HepG2 (cell line): Measurements from ENCODE around the gene CCT3. TPM values are rescaled to one million over a fixed set of nuclear protein-coding genes. Genes with fewer than 3 reads are reported as not detected.
A peak's percentile ranks its signal among the peaks of the same experiment; 100 is the strongest.

Source experiments
- ATAC-seq: fragments of 200-7000 bp; cut with Tn5 transposase; 3 replicates; pipeline ENCODE4 v1.9.1; 2020; ENCODE audit warnings: mild to moderate bottlenecking, moderate library complexity
- BruUV-seq: library from RNA; stranded (reverse); fragments of 400-500 nt; replicated peaks from 2 replicates; lab custom pipeline; 2021; lab: Mats Ljungman, UMichigan
- CTCF ChIA-PET: fragments of 300-600 bp; formaldehyde crosslinking; extraction: SDS; loops from one replicate; lab custom pipeline; 2021; ENCODE audit warnings: low total read pairs, inconsistent platforms, low intra/inter-chr PET ratio; lab: Yijun Ruan, JAX
- POLR2A ChIA-PET: fragments of 350-600 bp; sonication (Branson Sonifier 250); formaldehyde crosslinking; loops from one replicate; lab custom pipeline; 2020; ENCODE audit warnings: antibody characterized with exemption, inconsistent platforms; lab: Yijun Ruan, JAX
- DNase-seq: peaks from one replicate; pipeline ENCODE4 v3.0.0-alpha.2; 2015; ENCODE audit warnings: low spot score
- FAIRE-seq: peaks from 3 replicates; lab custom pipeline; 2011; peaks lifted over from hg19 to GRCh38; lab: Jason Lieb, UNC
- H2AFZ ChIP-seq: one replicate; pipeline ENCODE4 v1.6.1; 2011; ENCODE audit warnings: low read length, inconsistent platforms
- H3K27ac ChIP-seq: fragments of 300-600 bp; 3 replicates; pipeline ENCODE4 v1.8.0; 2011; ENCODE audit warnings: mixed run types, mild to moderate bottlenecking, mixed read lengths, low read length, inconsistent platforms; ENCODE audit not compliant: insufficient read depth; ENCODE audit errors: extremely low read length
- H3K27me3 ChIP-seq, 2 experiments: fragments of 200-600 bp in 1 of 2; 2 replicates in 1 of 2; 3 replicates in 1 of 2; pipeline versions ENCODE4 v1.6.0 to v1.8.0; 2011; ENCODE audit warnings: low read length in 2 of 2, mild to moderate bottlenecking in 2 of 2, moderate library complexity in 2 of 2, inconsistent platforms in 1 of 2; ENCODE audit not compliant: insufficient read depth in 2 of 2, control insufficient read depth in 1 of 2
- H3K36me3 ChIP-seq, 2 experiments: fragments of 200-600 bp in 1 of 2; replicated peaks in 1 of 2; 2 replicates in 1 of 2; 3 replicates in 1 of 2; pipeline versions ENCODE4 v1.5.1 to v1.8.0; 2011; ENCODE audit warnings: low read length in 2 of 2, inconsistent platforms in 1 of 2; ENCODE audit not compliant: insufficient read depth in 2 of 2, control insufficient read depth in 1 of 2
- H3K4me1 ChIP-seq: 2 replicates; pipeline ENCODE4 v1.5.1; 2012; ENCODE audit warnings: low read length, inconsistent platforms; ENCODE audit not compliant: insufficient read depth
- H3K4me2 ChIP-seq: 2 replicates; pipeline ENCODE4 v1.6.0; 2011; ENCODE audit warnings: low read depth, low read length, inconsistent platforms
- H3K4me3 ChIP-seq, 3 experiments: fragments of 200-600 bp in 1 of 3; sonication (generic), shearing (Covaris generic) in 1 of 3; replicated peaks in 1 of 3; 2 replicates each; pipeline ENCODE4 v1.5.1; 2011 to 2016; ENCODE audit warnings: low read length in 3 of 3, inconsistent platforms in 2 of 3, low read depth in 2 of 3, mild to moderate bottlenecking in 2 of 3, control low read depth in 1 of 3, mixed read lengths in 1 of 3; ENCODE audit not compliant: insufficient read depth in 1 of 3
- H3K79me2 ChIP-seq: one replicate; pipeline ENCODE4 v1.6.1; 2011; ENCODE audit warnings: low read length, inconsistent platforms; ENCODE audit not compliant: insufficient read depth
- H3K9ac ChIP-seq: 2 replicates; pipeline ENCODE4 v1.6.0; 2011; ENCODE audit warnings: mild to moderate bottlenecking, low read depth, low read length, inconsistent platforms; ENCODE audit not compliant: insufficient read depth
- H3K9me3 ChIP-seq: 2 replicates; pipeline ENCODE4 v1.5.1; 2012; ENCODE audit warnings: mild to moderate bottlenecking, low read length
- H4K20me1 ChIP-seq: 2 replicates; pipeline ENCODE4 v1.6.0; 2011; ENCODE audit warnings: inconsistent platforms, mild to moderate bottlenecking, low read length, moderate library complexity; ENCODE audit not compliant: insufficient read depth
- HNRNPL ChIP-seq: fragments of 200-400 bp; formaldehyde crosslinking; IDR thresholded peaks from 2 replicates; pipeline ENCODE4 v1.6.1; 2017; ENCODE audit warnings: mild to moderate bottlenecking, low read depth, low read length
- HNRNPLL ChIP-seq: fragments of 200-400 bp; formaldehyde crosslinking; IDR thresholded peaks from 2 replicates; pipeline ENCODE4 v1.6.1; 2017; ENCODE audit warnings: mild to moderate bottlenecking, low read depth, low read length; ENCODE audit not compliant: poor library complexity, severe bottlenecking
- IRF1 ChIP-seq: sonication (generic); formaldehyde crosslinking; IDR thresholded peaks from 2 replicates; pipeline ENCODE4 v1.4.0; 2020; ENCODE audit warnings: low read depth, mild to moderate bottlenecking, missing genetic modification reagents
- KAT7 ChIP-seq: IDR thresholded peaks from 2 replicates; pipeline ENCODE4 v1.6.1; 2018; ENCODE audit warnings: borderline replicate concordance, missing compliant biosample characterization
- POLR2A ChIP-seq, 2 experiments: IDR thresholded peaks; 2 replicates each; pipeline ENCODE4 v1.6.1; 2011; ENCODE audit warnings: low read depth in 2 of 2, low read length in 2 of 2, mild to moderate bottlenecking in 1 of 2, moderate library complexity in 1 of 2; ENCODE audit not compliant: insufficient read depth in 1 of 2
- RBAK ChIP-seq: sonication (generic); formaldehyde crosslinking; IDR thresholded peaks from 2 replicates; pipeline ENCODE4 v1.5.1; 2020; ENCODE audit warnings: mild to moderate bottlenecking, missing genetic modification reagents
- RBM22 ChIP-seq: fragments of 200-400 bp; formaldehyde crosslinking; optimal IDR thresholded peaks from 2 replicates; pipeline ENCODE3; 2017; ENCODE audit warnings: mild to moderate bottlenecking, low read length, moderate library complexity
- SRY ChIP-seq: sonication (generic); formaldehyde crosslinking; IDR thresholded peaks from 2 replicates; pipeline ENCODE4 v1.8.0; 2022; ENCODE audit warnings: mild to moderate bottlenecking, missing genetic modification reagents
- ZNF180 ChIP-seq: sonication (generic); formaldehyde crosslinking; IDR thresholded peaks from 2 replicates; pipeline ENCODE4 v1.4.0; 2020; ENCODE audit warnings: low read depth, missing genetic modification reagents, borderline replicate concordance
- ZNF20 ChIP-seq: sonication (generic); formaldehyde crosslinking; IDR thresholded peaks from 2 replicates; pipeline ENCODE4 v1.4.0; 2020; ENCODE audit warnings: mild to moderate bottlenecking, moderate library complexity, missing genetic modification reagents
- ZNF292 ChIP-seq: sonication (generic); formaldehyde crosslinking; IDR thresholded peaks from 2 replicates; pipeline ENCODE4 v1.8.1; 2022; ENCODE audit warnings: mild to moderate bottlenecking, low read depth, missing genetic modification reagents, borderline replicate concordance
- WGBS: methylation state at CpG from one replicate; pipeline ENCODE4 v1.1.6; 2017; ENCODE audit warnings: low lambda C conversion rate; 5-methylcytosine and 5-hydroxymethylcytosine counted together
- in situ Hi-C: cut with HindIII; loops from 2 replicates; pipeline ENCODE4 v1.10.0; 2017; ENCODE audit warnings: low pct_unique_long_range_greater_than_20kb; ENCODE audit not compliant: extremely low pct_ligation_motif_present
- intact Hi-C: fragments of 100-400 bp; cut with micrococcal nuclease; formaldehyde crosslinking; loops from one replicate; pipeline ENCODE4 v1.10.0; 2022; ENCODE audit not compliant: unreplicated experiment
- polyA plus RNA-seq, 8 experiments: library from polyadenylated mRNA; depleted of rRNA in 3 of 8; stranded (reverse) in 7 of 8; unstranded in 1 of 8; fragments of >200 nt; fragmentation: Illumina TruSeq in 4 of 8; extraction: Trizol in 4 of 8; gene quantifications; 2 replicates each; pipeline versions ENCODE4 v1.2.1 to v1.2.3, GENCODE V29; 2011 to 2016; ENCODE audit warnings: low read depth in 4 of 8, missing spikeins in 1 of 8, mixed read lengths in 1 of 8; ENCODE audit not compliant: insufficient read depth in 1 of 8
- total RNA-seq, 5 experiments: library from RNA; depleted of rRNA; stranded (reverse); fragments of >200 nt; fragmentation: Illumina TruSeq; extraction: Trizol; gene quantifications; 2 replicates each; pipeline ENCODE4 v1.2.3, GENCODE V29; 2016; ENCODE audit warnings: low read depth in 1 of 5
- TF ChIP-seq, protein P1 (sequence below): sonication (generic); formaldehyde crosslinking; IDR thresholded peaks from 2 replicates; pipeline ENCODE4 v1.8.1; 2023; ENCODE audit warnings: mild to moderate bottlenecking, missing genetic modification reagents
- TF ChIP-seq, protein P2 (sequence below): sonication (generic); formaldehyde crosslinking; IDR thresholded peaks from 2 replicates; pipeline ENCODE4 v1.4.0; 2020; ENCODE audit warnings: low read depth, missing genetic modification reagents
- TF ChIP-seq, protein P3 (sequence below): sonication (generic); formaldehyde crosslinking; IDR thresholded peaks from 2 replicates; pipeline ENCODE4; 2020; ENCODE audit warnings: missing genetic modification reagents, mild to moderate bottlenecking, borderline replicate concordance

The CCT3 gene
- total and polyA plus RNA-seq, 2 of the 13 experiments (the other 11 are each of a cell fraction or from before 2014, with no cell fraction given), result 319 to 615 TPM

DNA sequence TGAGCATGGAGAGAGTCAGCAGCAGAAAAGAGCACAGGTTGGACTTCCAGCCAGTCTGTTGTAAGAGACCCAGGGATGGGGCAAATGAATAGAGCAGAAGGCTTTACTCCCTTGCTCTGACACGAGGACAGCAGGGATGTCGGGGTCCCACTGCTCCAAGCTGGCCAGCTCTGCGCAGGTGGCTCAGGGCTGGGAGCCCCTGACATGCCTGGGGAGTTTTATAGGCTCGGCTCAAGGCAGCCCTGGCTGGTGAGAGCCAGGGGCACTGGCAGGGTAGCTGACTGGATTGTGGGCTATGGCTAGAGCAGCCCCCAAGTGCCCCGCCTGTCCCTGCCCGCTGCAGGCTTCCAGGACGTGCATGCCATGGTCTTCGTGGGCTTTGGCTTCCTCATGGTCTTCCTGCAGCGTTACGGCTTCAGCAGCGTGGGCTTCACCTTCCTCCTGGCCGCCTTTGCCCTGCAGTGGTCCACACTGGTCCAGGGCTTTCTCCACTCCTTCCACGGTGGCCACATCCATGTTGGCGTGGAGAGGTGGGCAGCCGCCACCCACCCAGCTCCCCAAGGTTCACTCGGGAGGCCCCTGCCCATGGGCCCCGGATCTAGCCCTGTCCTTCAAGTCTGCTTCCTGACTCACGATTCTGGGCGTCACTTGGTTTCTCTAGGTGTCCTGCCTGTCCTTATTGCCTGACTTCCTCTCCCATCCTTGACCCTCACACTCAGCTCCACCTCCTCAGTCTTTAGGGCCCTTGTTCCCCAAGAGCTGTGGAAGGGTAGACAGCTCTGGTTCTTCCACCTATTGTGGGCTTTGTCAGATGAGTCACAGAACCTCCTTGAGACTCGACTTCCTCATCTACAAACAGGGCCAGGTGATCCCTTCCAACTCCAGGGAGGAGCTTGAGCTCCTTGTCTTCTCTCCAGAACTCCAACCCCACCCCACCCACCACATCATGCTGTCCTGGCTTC is 39.1 kb upstream of the CCT3 start:
- POLR2A ChIA-PET, result interaction anchor here (2.0 to 12.6 kb wide), 4 partner anchors 7 to 11 kb away, joined by 7 to 189 read pairs (median 11); partner anchors contain the start of gene RHBG
- ATAC-seq (no peak), DNase-seq (no peak), FAIRE-seq (no peak)
- peaks cover 23% of the 10 kb centered on the region for H3K79me2 ChIP-seq
- in situ Hi-C loops, result no loop called here
- H3K9ac ChIP-seq, result no peak overlapping the region
- 96% methylated on average over 20 of the region's 20 CpGs for WGBS
- peaks cover 7% of the 10 kb centered on the region for H4K20me1 ChIP-seq
- H3K9me3 ChIP-seq, result no peaks in the 10 kb centered on the region
- H3K27ac ChIP-seq, result peak overlapping the region; percentile 44
- no peak overlapping the region for H2AFZ ChIP-seq
- H3K27me3 ChIP-seq, result no peaks in the 10 kb centered on the region
- H3K4me2 ChIP-seq, result no peak overlapping the region
- CTCF ChIA-PET, result no interaction called here
- peaks cover 27 to 52% of the 10 kb centered on the region in 2 experiments for H3K36me3 ChIP-seq
- H3K4me3 ChIP-seq, result no peak overlapping the region
- no TSS peak for BruUV-seq
- peaks cover 75% of the 10 kb centered on the region for H3K4me1 ChIP-seq
- intact Hi-C loops, result no loop called here
- TF ChIP-seq SRY (no peak), RBAK (CRISPR knock-in tag) (no peak), RBM22 (peak; percentile 49), ZNF20 (no peak), HNRNPLL (peak; percentile 16), HNRNPL (peak; percentile 49; the same call in 1 of the 2 replicates), KAT7 (CRISPR knock-in tag) (no peak), IRF1 (CRISPR knock-in tag) (no peak), POLR2A (IDR thresholded peaks at IDR 0.05; ENCODE audit: insufficient read depth in 1 of 2, low read depth in 2 of 2, low read length in 2 of 2) (peak in 1 of 2 experiments; percentile 47; a peak in 2 of 4 replicates), ZNF292 (no peak), ZNF180 (CRISPR knock-in tag) (no peak)
- TF ChIP-seq, protein P1, sequence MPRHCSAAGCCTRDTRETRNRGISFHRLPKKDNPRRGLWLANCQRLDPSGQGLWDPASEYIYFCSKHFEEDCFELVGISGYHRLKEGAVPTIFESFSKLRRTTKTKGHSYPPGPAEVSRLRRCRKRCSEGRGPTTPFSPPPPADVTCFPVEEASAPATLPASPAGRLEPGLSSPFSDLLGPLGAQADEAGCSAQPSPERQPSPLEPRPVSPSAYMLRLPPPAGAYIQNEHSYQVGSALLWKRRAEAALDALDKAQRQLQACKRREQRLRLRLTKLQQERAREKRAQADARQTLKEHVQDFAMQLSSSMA (CRISPR knock-in tag), result no peak
- TF ChIP-seq, protein P2, sequence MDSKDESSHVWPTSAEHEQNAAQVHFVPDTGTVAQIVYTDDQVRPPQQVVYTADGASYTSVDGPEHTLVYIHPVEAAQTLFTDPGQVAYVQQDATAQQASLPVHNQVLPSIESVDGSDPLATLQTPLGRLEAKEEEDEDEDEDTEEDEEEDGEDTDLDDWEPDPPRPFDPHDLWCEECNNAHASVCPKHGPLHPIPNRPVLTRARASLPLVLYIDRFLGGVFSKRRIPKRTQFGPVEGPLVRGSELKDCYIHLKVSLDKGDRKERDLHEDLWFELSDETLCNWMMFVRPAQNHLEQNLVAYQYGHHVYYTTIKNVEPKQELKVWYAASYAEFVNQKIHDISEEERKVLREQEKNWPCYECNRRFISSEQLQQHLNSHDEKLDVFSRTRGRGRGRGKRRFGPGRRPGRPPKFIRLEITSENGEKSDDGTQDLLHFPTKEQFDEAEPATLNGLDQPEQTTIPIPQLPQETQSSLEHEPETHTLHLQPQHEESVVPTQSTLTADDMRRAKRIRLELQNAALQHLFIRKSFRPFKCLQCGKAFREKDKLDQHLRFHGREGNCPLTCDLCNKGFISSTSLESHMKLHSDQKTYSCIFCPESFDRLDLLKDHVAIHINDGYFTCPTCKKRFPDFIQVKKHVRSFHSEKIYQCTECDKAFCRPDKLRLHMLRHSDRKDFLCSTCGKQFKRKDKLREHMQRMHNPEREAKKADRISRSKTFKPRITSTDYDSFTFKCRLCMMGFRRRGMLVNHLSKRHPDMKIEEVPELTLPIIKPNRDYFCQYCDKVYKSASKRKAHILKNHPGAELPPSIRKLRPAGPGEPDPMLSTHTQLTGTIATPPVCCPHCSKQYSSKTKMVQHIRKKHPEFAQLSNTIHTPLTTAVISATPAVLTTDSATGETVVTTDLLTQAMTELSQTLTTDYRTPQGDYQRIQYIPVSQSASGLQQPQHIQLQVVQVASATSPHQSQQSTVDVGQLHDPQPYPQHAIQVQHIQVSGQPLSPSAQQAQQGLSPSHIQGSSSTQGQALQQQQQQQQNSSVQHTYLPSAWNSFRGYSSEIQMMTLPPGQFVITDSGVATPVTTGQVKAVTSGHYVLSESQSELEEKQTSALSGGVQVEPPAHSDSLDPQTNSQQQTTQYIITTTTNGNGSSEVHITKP (CRISPR knock-in tag), result no peak
- TF ChIP-seq, protein P3, sequence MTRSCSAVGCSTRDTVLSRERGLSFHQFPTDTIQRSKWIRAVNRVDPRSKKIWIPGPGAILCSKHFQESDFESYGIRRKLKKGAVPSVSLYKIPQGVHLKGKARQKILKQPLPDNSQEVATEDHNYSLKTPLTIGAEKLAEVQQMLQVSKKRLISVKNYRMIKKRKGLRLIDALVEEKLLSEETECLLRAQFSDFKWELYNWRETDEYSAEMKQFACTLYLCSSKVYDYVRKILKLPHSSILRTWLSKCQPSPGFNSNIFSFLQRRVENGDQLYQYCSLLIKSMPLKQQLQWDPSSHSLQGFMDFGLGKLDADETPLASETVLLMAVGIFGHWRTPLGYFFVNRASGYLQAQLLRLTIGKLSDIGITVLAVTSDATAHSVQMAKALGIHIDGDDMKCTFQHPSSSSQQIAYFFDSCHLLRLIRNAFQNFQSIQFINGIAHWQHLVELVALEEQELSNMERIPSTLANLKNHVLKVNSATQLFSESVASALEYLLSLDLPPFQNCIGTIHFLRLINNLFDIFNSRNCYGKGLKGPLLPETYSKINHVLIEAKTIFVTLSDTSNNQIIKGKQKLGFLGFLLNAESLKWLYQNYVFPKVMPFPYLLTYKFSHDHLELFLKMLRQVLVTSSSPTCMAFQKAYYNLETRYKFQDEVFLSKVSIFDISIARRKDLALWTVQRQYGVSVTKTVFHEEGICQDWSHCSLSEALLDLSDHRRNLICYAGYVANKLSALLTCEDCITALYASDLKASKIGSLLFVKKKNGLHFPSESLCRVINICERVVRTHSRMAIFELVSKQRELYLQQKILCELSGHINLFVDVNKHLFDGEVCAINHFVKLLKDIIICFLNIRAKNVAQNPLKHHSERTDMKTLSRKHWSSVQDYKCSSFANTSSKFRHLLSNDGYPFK (CRISPR knock-in tag), result no peak
